ENCODE results near the gene VPS52. TPM values are rescaled to one million over a fixed set of nuclear protein-coding genes. Genes with fewer than 3 reads are reported as not detected.
A peak's percentile ranks its signal among the peaks of the same experiment; 100 is the strongest.

Gene VPS52
- total RNA-seq, 4 donors from 2014 or later: 18.1 to 45.5 (median 31.5) TPM

GRCh38 chr6:33249732-33250630, 21.7 kb downstream of the VPS52 start:
- no peak for ATAC-seq
- Histone ChIP-seq H3K4me1 (peaks cover 3 to 32% (median 20%) of the 10 kb centered on the region in 3 donors), H3K27ac (peak overlapping the region; percentile 79 to 89 (median 86)), H3K4me3 (peak overlapping the region; percentile 36 to 57), H3K36me3 (peaks cover 0 to 26% of the 10 kb centered on the region in 2 donors), H3K27me3 (peaks cover 6% of the 10 kb centered on the region), H3K9me3 (no peaks in the 10 kb centered on the region)
- TF ChIP-seq POLR2AphosphoS5 (IDR thresholded peaks at IDR 0.05): no peak
- no peak for TF ChIP-seq EP300 (IDR thresholded peaks at IDR 0.05)
- TF ChIP-seq POLR2A (IDR thresholded peaks at IDR 0.05): no peak
- no peak for TF ChIP-seq CTCF (IDR thresholded peaks at IDR 0.05)
- 50 to 53% methylated on average over 1 of the region's 15 CpGs for WGBS, 2 donors (ENCODE audit: low coverage in 1 of 2)

- 0% methylated on average over 20 of the region's 58 CpGs; no CpG with 5 or more reads in 1 of the 2 donors for WGBS, 2 donors (ENCODE audit: low coverage in 1 of 2)
- peaks cover 0 to 18% of the 10 kb centered on the region in 2 donors for H3K36me3 ChIP-seq
- peak overlapping the region; percentile 86 to 92 (median 88) for H3K27ac ChIP-seq
- no peaks in the 10 kb centered on the region for H3K9me3 ChIP-seq
- peak; percentile 98 for ATAC-seq
- peak; percentile 95 for TF ChIP-seq POLR2AphosphoS5 (IDR thresholded peaks at IDR 0.05)
- no peak for TF ChIP-seq EP300 (IDR thresholded peaks at IDR 0.05)
- TF ChIP-seq POLR2A (IDR thresholded peaks at IDR 0.05): peak; percentile 87 to 94
- TF ChIP-seq CTCF (IDR thresholded peaks at IDR 0.05): peak in 3 of 4 experiments; percentile 17 to 42 (median 18)
- peaks cover 13% of the 10 kb centered on the region for H3K27me3 ChIP-seq
- H3K4me1 ChIP-seq: peaks cover 3 to 32% (median 20%) of the 10 kb centered on the region in 3 donors
- peak overlapping the region; percentile 36 to 57 for H3K4me3 ChIP-seq
Measured at GRCh38 chr6:33248932-33249731, 22.5 kb downstream of the VPS52 start.

GRCh38 chr6:33248643-33248931, 23.1 kb downstream of the VPS52 start:
- Histone ChIP-seq H3K4me3 (peak overlapping the region; percentile 24 to 57), H3K27ac (peak overlapping the region; percentile 86 to 92 (median 88)), H3K36me3 (peaks cover 0 to 18% of the 10 kb centered on the region in 2 donors), H3K9me3 (no peaks in the 10 kb centered on the region), H3K4me1 (peaks cover 3 to 32% (median 20%) of the 10 kb centered on the region in 3 donors), H3K27me3 (peaks cover 13% of the 10 kb centered on the region)
- peak; percentile 6 for ATAC-seq
- TF ChIP-seq POLR2A (IDR thresholded peaks at IDR 0.05) (no peak), CTCF (IDR thresholded peaks at IDR 0.05) (peak in 1 of 4 experiments; percentile 33)
- WGBS, 2 donors (ENCODE audit: low coverage in 1 of 2): 0% methylated on average over 1 of the region's 18 CpGs; no CpG with 5 or more reads in 1 of the 2 donors

GRCh38 chr6:33247977-33248642, 23.6 kb downstream of the VPS52 start:
- 3 to 13% methylated on average over 6 to 8 of the region's 28 CpGs for WGBS, 2 donors (ENCODE audit: low coverage in 1 of 2)
- peak overlapping the region; percentile 86 to 92 (median 88) for H3K27ac ChIP-seq
- peaks cover 0 to 18% of the 10 kb centered on the region in 2 donors for H3K36me3 ChIP-seq
- ATAC-seq: peak; percentile 51
- H3K27me3 ChIP-seq: peaks cover 13% of the 10 kb centered on the region
- peak overlapping the region; percentile 24 to 57 for H3K4me3 ChIP-seq
- H3K9me3 ChIP-seq: no peaks in the 10 kb centered on the region
- peaks cover 3 to 32% (median 20%) of the 10 kb centered on the region in 3 donors for H3K4me1 ChIP-seq
- peak; percentile 25 for TF ChIP-seq POLR2AphosphoS5 (IDR thresholded peaks at IDR 0.05)
- peak; percentile 97 to 99 (median 98) for TF ChIP-seq CTCF (IDR thresholded peaks at IDR 0.05)
- no peak for TF ChIP-seq EP300 (IDR thresholded peaks at IDR 0.05)
- TF ChIP-seq POLR2A (IDR thresholded peaks at IDR 0.05): no peak
